Cardiac fibroblast (primary cell): ENCODE results near the gene SGTA.

ENCODE experiments used
- DNase-seq, 2 donors: peaks; one replicate each; pipeline versions ENCODE4 v3.0.0 to v3.0.0-alpha.2; 2010; ENCODE audit warnings: low read depth in 2 of 2
- H3K4me3 ChIP-seq, 2 donors: replicated peaks in 1 of 2; 1 replicate in 1 of 2; 2 replicates in 1 of 2; pipeline ENCODE4 v1.5.1; 2011; ENCODE audit warnings: low read depth in 2 of 2, low read length in 2 of 2, mild to moderate bottlenecking in 2 of 2, moderate library complexity in 1 of 2
- CTCF ChIP-seq: IDR thresholded peaks from one replicate; pipeline ENCODE4 v1.5.1; 2011; ENCODE audit warnings: low read depth, mild to moderate bottlenecking, low read length, inconsistent platforms

SGTA gene

GRCh38 chr19:2754659-2755447, 28.2 kb downstream of the SGTA start:
- no peak for DNase-seq
- no peak overlapping the region for H3K4me3 ChIP-seq
- TF ChIP-seq CTCF = no peak

GRCh38 chr19:2751438-2751830, 31.6 kb downstream of the SGTA start:
- TF ChIP-seq CTCF = no peak

GRCh38 chr19:2750808-2751437, 32.1 kb downstream of the SGTA start:
- DNase-seq = no peak
- no peak for TF ChIP-seq CTCF

More at GRCh38 chr19:2751438-2751830, 31.6 kb downstream of the SGTA start:
- no peak for DNase-seq
- H3K4me3 ChIP-seq = no peak overlapping the region

GRCh38 chr19:2747349-2747748, 35.7 kb downstream of the SGTA start:
- DNase-seq = no peak

More at GRCh38 chr19:2750808-2751437, 32.1 kb downstream of the SGTA start:
- H3K4me3 ChIP-seq = no peak overlapping the region

GRCh38 chr19:2744113-2744512, 39.0 kb downstream of the SGTA start:
- no peak for DNase-seq
- no peak overlapping the region for H3K4me3 ChIP-seq
- TF ChIP-seq CTCF = no peak

More at GRCh38 chr19:2747349-2747748, 35.7 kb downstream of the SGTA start:
- H3K4me3 ChIP-seq = no peak overlapping the region
- no peak for TF ChIP-seq CTCF

- no peak for DNase-seq
- TF ChIP-seq CTCF = no peak
- H3K4me3 ChIP-seq = no peak overlapping the region
Observed at GRCh38 chr19:2743099-2743498, 40.0 kb downstream of the SGTA start.
